HUES64 (cell line): Measurements from ENCODE around the gene SDK2.
A peak's percentile ranks its signal among the peaks of the same experiment; 100 is the strongest.

Experiments used
- H3K27ac ChIP-seq: 2 replicates; pipeline ENCODE4 v1.7.0; 2013; ENCODE audit warnings: low read depth, low read length, inconsistent platforms
- H3K27me3 ChIP-seq: 2 replicates; pipeline ENCODE4 v1.6.1; 2013; ENCODE audit warnings: mild to moderate bottlenecking, low read length; ENCODE audit not compliant: insufficient read depth
- H3K36me3 ChIP-seq: 2 replicates; pipeline ENCODE4 v1.6.1; 2013; ENCODE audit warnings: mild to moderate bottlenecking, low read length; ENCODE audit not compliant: insufficient read depth
- H3K4me1 ChIP-seq: 2 replicates; pipeline ENCODE4 v1.6.1; 2013; ENCODE audit warnings: mild to moderate bottlenecking, low read length, moderate library complexity; ENCODE audit not compliant: insufficient read depth
- H3K4me3 ChIP-seq: 2 replicates; pipeline ENCODE4 v1.5.1; 2013; ENCODE audit warnings: mild to moderate bottlenecking, low read length, moderate library complexity
- H3K9ac ChIP-seq: 2 replicates; pipeline ENCODE4 v1.6.1; 2013; ENCODE audit warnings: mild to moderate bottlenecking, low read depth, low read length
- H3K9me3 ChIP-seq: 2 replicates; pipeline ENCODE4 v1.6.1; 2013; ENCODE audit warnings: low read depth, low read length; ENCODE audit not compliant: insufficient read depth
- WGBS: fragments of 150-250, 120-280 bp; methylation state at CpG from one replicate; pipeline ENCODE4 v1.1.7; 2013; ENCODE audit warnings: missing lambda C conversion rate; 5-methylcytosine and 5-hydroxymethylcytosine counted together

SDK2 gene

DNA sequence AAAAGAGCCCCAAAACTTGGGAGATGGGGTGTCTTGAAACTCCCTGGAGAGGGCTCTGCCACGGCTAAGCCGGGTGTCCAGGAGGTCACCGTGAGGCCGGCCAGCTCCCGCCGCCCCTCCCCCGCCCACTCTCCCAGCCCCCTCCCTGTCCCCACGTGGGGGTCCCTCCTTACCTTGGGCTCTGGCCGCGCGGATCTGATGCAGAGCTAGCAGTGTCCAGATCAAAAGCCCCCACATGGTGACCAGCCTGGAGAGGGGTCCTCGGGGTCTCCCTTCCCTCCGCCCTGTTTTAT is 447 bp downstream of the SDK2 start:
- WGBS: under 1% methylated on average over 13 of the region's 13 CpGs
- Histone ChIP-seq H3K9me3 (no peaks in the 10 kb centered on the region), H3K36me3 (no peaks in the 10 kb centered on the region), H3K27me3 (peaks cover 71% of the 10 kb centered on the region), H3K4me1 (peaks cover 22% of the 10 kb centered on the region), H3K4me3 (peak overlapping the region; percentile 72), H3K9ac (peak overlapping the region; percentile 27; the same call in 1 of the 2 replicates), H3K27ac (no peak overlapping the region)

DNA sequence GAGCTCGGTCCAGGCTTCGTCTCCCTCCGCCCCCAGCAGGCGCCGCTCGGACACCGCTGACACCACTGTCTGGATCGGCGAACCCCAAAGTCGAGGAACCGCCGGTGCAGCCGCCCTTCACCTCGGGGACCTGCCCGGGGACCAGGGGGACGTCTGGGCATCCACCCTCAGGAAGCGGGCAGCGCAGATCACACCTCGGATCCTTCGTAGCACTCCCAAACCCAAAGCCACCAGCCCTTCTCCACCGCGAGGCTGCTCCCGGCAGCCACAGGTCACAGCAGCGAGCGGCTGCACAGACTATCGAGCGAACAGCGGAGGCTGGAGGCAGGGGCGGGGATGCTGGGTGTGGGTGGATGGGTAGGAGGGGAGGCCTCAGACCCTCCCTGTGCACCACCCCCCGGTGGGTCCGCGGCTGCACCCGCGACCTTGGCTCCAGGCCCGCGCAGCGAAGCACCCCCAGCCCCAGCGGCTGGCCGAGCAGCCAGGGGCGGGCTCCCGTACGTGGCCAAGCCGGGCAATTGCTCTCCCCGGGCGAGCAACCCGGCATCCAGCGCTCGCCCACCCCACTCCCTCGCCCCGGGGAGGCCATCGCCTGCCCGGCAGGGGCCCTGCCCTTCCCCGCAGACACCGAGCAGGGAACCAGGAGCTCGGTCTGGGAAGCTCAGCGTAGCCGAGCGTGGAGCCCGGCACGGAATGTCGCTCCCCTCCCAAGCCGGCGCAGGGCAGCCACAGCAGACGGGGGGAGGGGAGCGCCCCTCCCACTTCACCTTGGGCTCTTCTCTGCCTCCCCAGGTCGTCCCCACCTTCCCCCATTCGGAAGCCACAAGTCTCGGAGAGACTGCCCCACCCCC is 1.0 kb downstream of the SDK2 start:
- H3K9me3 ChIP-seq: no peaks in the 10 kb centered on the region
- H3K36me3 ChIP-seq: no peaks in the 10 kb centered on the region
- H3K4me3 ChIP-seq: peak overlapping the region; percentile 72
- peak overlapping the region; percentile 65 for H3K9ac ChIP-seq
- WGBS: under 1% methylated on average over 67 of the region's 68 CpGs
- peaks cover 22% of the 10 kb centered on the region for H3K4me1 ChIP-seq
- H3K27me3 ChIP-seq: peaks cover 68% of the 10 kb centered on the region
- no peak overlapping the region for H3K27ac ChIP-seq

DNA sequence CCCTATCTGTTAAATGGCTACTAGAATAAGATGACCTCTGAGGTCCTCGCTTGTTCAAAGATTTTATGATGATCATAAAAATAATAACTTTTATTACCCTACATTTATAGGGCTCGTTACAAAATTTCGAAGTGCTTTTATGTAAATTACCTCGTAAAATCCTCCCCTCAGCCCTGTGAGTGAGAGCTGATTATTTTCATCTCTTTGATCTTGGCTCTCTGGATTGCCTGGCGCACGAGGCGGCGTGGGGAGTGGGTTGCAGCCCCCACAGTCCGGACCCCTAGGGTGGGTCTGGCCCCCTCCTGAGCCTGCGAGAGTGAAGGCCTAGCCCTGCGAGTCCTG is 1.6 kb downstream of the SDK2 start:
- H3K36me3 ChIP-seq: no peaks in the 10 kb centered on the region
- H3K27ac ChIP-seq: no peak overlapping the region
- peak overlapping the region; percentile 72 for H3K4me3 ChIP-seq
- peaks cover 22% of the 10 kb centered on the region for H3K4me1 ChIP-seq
- 0 out of 2 replicates have a peak overlapping the region, but pooled peaks have one; percentile 65 for H3K9ac ChIP-seq
- no peaks in the 10 kb centered on the region for H3K9me3 ChIP-seq
- peaks cover 62% of the 10 kb centered on the region for H3K27me3 ChIP-seq
- 18% methylated on average over 10 of the region's 11 CpGs for WGBS

DNA sequence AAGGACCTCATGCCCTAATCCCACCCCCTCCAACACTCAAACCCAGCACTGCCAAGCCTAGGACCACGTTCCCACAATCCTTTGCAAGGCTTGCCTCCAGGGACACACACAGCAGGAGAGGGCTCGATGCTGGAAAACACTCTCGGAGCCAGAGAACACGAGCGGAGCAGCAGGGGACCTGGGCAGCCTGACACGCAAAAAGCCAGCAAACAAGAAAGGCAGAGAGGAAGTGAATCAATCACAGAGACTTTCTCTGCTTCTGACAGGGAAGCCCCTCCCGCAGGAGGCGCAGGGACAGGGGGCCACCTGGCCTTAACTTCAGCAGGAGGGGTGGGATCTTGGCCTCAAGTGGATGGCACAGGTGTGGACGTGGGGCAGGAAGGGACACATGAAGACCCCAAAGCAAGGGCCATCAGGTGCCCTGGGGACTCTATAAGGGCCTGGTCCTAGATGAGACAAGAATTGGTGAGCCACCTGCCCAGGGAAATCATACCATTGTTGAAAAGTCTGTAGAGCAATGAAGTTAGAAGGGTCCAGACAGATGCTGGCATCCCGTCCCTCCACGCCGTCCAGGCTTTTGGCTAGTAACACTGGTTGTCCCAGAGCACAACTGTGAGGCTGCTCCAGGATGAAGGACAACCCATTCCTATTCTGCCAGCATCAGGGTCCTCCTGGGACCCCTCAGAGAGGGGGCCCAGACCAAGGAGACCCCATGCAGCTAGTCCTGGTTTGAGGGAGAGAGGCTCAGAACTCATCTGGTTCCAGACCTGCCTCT is 2.2 kb downstream of the SDK2 start:
- Histone ChIP-seq H3K9me3 (no peaks in the 10 kb centered on the region), H3K36me3 (no peaks in the 10 kb centered on the region), H3K27me3 (peaks cover 55% of the 10 kb centered on the region), H3K27ac (no peak overlapping the region), H3K4me3 (peak overlapping the region; percentile 72), H3K9ac (no peak overlapping the region), H3K4me1 (peaks cover 22% of the 10 kb centered on the region)
- WGBS: 50% methylated on average over 12 of the region's 12 CpGs

DNA sequence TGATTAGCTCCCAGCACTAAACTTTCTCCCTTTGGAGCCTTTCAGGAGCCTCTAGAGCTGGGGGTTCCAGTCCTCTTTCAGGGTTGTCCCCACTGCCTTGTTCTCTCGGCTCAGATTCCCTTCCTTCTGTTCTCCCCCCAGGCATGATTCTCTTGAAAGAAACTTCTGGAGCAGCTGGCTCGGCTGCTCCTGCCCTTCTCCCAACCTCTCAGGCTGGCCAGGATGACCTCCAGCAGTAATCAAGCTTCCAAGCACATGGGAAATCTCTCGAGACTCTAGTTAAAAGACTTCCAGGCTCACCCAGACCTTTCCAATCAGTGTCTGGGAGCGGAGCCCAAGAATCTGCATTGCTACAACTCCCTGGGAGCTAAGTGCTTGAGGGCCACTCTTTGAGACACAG is 3.6 kb downstream of the SDK2 start:
- no peaks in the 10 kb centered on the region for H3K9me3 ChIP-seq
- H3K27ac ChIP-seq: no peak overlapping the region
- no peaks in the 10 kb centered on the region for H3K36me3 ChIP-seq
- H3K27me3 ChIP-seq: peaks cover 42% of the 10 kb centered on the region
- H3K4me3 ChIP-seq: no peak overlapping the region
- WGBS: 87% methylated on average over 4 of the region's 4 CpGs
- no peak overlapping the region for H3K9ac ChIP-seq
- peaks cover 13% of the 10 kb centered on the region for H3K4me1 ChIP-seq

DNA sequence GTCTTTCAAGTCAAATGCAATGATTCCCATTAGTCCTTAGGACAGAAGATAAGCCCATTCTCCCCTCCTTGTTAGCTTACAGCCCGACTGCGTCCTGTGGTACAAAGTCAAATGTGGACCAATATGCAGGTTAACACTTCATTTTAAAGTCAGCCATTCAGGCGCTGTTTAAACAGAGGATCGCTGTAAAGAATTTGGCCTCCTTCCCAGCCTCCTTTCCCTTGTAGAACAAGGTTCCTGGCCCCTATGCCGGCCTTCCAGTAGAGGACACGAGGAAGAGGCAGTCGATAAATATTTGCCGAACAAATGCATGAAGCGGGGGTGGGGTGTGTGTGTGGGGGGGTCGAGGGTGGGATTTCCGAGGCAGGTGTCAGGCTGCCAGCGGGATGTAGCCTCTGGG is 4.3 kb downstream of the SDK2 start:
- Histone ChIP-seq H3K4me3 (no peak overlapping the region), H3K9ac (no peak overlapping the region), H3K27ac (no peak overlapping the region), H3K27me3 (peaks cover 37% of the 10 kb centered on the region), H3K36me3 (no peaks in the 10 kb centered on the region), H3K4me1 (peaks cover 11% of the 10 kb centered on the region; the same call in 1 of the 2 replicates), H3K9me3 (no peaks in the 10 kb centered on the region)
- whole genome bisulfite sequencing: 76% methylated on average over 12 of the region's 12 CpGs

DNA sequence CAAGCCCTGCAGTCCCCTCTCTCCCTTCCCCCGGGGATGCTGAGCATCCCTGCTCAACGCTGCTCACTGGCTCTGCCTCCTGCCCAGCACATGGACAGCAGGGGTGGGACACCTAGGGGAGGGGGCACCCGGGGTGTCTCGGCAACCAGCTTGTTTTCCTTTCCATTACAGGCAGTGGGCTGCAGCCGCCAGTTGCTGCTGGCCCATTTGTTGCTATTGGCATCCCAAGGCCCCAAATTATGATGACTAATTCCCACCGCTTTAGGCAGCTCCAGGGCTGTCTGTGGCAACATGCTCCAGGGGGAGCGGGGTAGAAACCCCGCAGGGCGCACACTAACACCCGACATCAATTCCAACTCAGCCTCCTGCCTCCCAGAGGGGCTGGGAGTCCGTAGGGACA is 4.9 kb downstream of the SDK2 start:
- Histone ChIP-seq H3K9me3 (no peaks in the 10 kb centered on the region), H3K27ac (no peak overlapping the region), H3K4me1 (peaks cover 11% of the 10 kb centered on the region; the same call in 1 of the 2 replicates), H3K27me3 (peaks cover 33% of the 10 kb centered on the region), H3K36me3 (no peaks in the 10 kb centered on the region), H3K9ac (no peak overlapping the region), H3K4me3 (no peak overlapping the region)
- 86% methylated on average over 11 of the region's 11 CpGs for WGBS

DNA sequence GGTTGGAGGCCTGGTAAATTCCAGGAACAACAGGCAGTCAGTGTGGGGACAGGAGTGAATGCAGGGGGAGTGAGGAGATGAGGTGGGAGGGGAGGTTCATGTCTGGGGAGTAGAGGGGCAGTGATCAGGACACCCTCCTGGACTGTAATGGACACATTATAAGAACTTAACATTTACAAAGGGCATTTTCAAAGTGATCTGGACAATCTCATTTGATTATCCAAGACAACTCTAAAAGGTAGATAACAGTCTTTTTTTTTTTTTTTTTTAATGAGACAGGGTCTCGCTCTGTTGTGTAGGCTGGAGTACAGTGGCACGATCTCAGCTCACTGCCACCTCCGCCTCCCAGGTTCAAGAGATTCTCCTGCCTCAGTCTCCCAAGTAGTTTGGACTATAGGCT is 5.7 kb downstream of the SDK2 start:
- 95% methylated on average over 3 of the region's 3 CpGs for WGBS
- peaks cover 11% of the 10 kb centered on the region; the same call in 1 of the 2 replicates for H3K4me1 ChIP-seq
- no peaks in the 10 kb centered on the region for H3K9me3 ChIP-seq
- no peak overlapping the region for H3K27ac ChIP-seq
- peaks cover 25% of the 10 kb centered on the region for H3K27me3 ChIP-seq
- H3K9ac ChIP-seq: no peak overlapping the region
- H3K36me3 ChIP-seq: no peaks in the 10 kb centered on the region
- H3K4me3 ChIP-seq: no peak overlapping the region

DNA sequence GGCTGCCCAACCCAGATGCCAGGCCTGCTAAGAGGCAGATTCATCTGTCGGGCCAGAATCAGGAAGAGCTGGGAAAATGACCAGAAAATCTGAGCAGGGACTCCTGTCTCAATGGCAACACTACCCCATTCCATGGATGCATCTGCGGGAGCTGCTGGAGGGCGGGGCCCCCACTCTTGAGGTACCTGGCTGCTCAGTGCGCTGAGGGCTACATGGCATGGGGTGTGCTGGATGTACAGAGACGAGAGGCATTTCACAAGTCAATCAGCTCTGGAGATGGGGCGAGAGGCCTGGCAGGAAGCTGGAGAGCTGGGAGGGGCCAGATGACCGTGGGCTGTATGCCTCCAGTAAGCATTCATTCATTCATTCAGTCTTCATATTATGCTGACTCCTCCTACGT is 6.4 kb downstream of the SDK2 start:
- WGBS: 91% methylated on average over 8 of the region's 8 CpGs

DNA sequence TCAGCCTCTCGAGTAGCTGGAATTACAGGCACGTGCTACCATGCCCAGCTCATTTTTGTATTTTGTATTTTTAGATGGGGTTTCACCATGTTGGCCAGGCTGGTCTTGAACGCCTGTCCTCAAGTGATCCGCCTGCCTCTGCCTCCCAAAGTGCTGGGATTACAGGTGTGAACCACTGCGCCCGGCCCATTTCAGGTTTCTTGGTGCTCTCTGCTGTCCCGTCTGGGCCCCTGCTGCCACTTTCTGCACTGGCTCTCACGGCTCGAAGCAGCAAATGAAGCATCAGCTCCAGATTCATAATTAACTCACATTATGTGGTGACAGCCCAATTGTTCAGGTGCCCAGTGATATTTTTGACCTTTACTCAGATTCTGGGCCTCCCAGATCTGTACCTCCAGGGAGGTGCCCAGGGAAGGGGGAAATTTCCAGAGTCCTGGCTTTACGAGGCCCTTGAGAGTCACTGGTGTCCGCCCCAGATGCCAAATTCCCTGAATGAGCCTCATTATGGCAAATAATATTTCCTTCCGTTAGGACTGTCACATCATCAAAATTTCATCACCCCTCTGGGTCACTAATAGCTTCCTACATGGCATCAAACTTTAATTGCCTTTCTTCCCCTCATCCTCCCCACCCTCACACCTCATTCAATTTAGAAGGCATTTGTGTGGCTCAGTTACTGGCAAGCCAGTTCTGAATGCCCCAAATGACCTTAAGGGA is 9.0 kb downstream of the SDK2 start:
- Histone ChIP-seq H3K4me1 (no peaks in the 10 kb centered on the region; the same call in 1 of the 2 replicates), H3K9me3 (no peaks in the 10 kb centered on the region), H3K36me3 (no peaks in the 10 kb centered on the region), H3K27me3 (no peaks in the 10 kb centered on the region), H3K9ac (no peak overlapping the region), H3K27ac (no peak overlapping the region), H3K4me3 (no peak overlapping the region)
- 92% methylated on average over 12 of the region's 12 CpGs for WGBS

More for the DNA sequence above, 6.4 kb downstream of the SDK2 start:
- Histone ChIP-seq H3K27me3 (peaks cover 18% of the 10 kb centered on the region), H3K36me3 (no peaks in the 10 kb centered on the region), H3K4me3 (no peak overlapping the region), H3K9me3 (no peaks in the 10 kb centered on the region), H3K4me1 (peaks cover 11% of the 10 kb centered on the region; the same call in 1 of the 2 replicates), H3K27ac (no peak overlapping the region), H3K9ac (no peak overlapping the region)

DNA sequence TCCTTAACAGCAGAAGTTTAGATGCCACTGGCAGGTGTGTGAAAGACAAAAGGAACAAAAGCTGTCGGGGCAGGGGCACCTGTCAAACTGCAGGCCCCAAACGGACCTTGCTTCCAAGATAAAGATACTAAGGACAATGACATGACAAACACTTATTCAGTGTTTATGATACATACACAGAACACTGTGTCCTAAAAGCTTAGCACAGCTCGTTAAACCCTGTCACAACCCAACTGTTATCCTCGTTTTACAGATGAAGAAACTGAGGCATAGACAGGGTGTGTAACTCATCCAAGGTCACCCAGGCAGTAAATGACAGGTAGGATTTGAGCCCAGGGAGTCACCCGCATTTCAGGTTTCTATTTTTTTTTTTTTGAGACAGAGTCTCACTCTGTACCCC is 9.6 kb downstream of the SDK2 start:
- no peaks in the 10 kb centered on the region for H3K27me3 ChIP-seq
- H3K4me1 ChIP-seq: no peaks in the 10 kb centered on the region; the same call in 1 of the 2 replicates
- no peak overlapping the region for H3K9ac ChIP-seq
- no peak overlapping the region for H3K4me3 ChIP-seq
- no peaks in the 10 kb centered on the region for H3K9me3 ChIP-seq
- no peak overlapping the region for H3K27ac ChIP-seq
- no peaks in the 10 kb centered on the region for H3K36me3 ChIP-seq
- WGBS: 90% methylated on average over 5 of the region's 5 CpGs
